GM19452 (cell line): ENCODE measurements around the gene EIF6.

Experiments used
- ATAC-seq: cut with Tn5 transposase; IDR thresholded peaks from one replicate; pipeline ENCODE4 v1.9.1; 2021; ENCODE audit not compliant: unreplicated experiment

The EIF6 gene

DNA sequence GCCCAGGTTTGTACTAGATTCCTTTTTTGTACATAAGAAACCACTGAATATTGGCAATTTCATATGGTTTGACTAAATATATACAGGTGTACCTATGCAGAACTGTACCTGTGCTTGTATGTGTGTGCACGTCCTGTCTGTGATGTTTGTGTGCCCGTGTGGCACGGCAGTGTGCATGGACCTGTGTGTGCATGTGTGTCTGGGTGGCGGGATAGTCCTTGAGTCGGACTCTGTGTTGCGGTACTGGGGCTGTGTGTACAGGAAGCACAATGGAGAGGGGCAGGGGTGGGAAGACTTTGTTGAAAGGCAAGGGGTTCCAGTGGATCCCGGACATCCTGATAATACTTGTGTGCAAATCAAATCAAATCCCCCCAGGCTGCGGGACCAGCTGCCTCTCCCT, 11.1 kb upstream of the EIF6 start:
- ATAC-seq, result no peak

DNA sequence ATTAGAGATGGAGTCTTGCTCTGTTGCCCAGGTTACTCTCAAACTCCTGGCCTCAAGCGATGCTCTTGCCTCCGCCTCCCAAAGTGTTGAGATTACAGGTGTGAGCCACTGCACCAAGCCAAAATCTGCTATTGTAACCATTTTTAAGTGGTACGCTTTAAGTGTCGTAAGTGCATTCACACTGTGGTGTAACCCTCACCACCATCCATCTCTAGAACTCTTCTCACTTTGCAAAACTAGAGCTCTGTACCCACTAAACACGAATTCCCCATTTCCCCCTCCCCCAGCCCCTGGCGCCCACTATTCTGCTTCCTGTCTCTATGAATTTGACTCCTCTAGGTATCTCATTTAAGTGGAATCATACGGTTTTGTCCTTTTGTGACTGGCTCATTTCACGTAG, 10.5 kb upstream of the EIF6 start:
- ATAC-seq, result no peak

DNA sequence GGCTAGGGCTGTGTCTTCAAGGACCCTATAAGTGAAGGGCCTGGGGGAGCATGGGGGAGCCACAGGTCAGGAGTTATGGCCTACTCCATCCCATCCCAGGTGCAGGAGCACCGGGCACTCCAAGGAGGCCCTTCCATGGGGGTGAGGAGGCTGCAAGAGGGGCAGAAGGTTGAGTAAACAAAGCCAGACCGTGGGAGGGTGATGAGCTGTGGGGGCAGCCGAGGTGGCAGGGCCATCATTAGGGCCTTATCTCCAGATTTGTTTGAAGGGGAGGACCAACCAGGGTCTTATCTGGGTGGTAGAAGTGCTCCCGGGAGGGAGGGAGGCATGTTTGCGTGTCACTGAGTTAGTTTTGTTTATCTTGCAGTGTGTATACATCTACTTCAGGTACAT, 9.7 kb upstream of the EIF6 start:
- ATAC-seq, result no peak

DNA sequence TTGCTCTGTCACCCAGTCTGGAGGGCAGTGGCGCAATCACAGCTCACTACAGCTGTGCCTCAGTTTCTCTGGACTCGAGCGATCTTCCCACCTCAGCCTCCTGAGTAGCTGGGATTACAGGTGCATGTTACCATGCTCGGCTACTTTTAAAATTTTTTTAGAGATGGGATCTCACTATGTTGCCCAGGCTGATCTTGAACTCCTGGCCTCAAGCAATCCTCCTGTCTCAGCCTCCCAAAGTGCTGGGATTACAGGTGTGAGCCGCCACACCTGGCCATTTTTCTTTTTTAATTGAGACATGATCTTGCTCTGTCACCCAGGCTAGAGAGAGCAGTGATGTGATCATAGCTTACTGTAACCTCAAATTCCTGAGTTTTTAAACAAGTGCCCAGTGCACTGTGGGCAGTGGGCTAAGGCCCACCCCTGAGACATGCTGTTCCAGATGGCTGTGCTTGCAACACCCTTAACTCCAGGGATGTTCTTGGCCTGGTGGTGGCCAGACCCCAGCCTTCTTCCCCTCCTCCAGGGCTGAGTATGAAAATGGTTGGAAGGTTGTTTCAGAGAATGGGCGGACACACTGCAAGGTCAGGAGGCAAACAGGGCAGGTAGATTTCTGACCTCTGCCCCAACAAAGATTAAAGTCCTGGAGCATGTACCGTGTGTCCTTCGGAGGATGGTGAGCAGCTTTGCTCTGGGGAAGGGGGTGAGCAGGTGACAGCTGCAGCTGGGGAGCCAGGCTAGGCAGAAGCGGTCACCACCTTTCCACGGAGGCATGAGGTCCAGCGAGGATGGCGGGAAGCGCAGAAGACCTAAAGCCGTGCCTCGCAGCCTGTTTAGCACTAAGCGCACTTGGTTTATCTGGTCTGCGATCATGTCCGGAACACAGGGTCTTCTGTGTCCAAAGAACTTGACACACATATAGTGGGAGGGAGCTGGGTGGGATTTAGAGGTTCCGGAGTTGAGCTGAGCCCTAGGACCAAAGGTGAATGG, 9.0 kb upstream of the EIF6 start:
- no peak for ATAC-seq

DNA sequence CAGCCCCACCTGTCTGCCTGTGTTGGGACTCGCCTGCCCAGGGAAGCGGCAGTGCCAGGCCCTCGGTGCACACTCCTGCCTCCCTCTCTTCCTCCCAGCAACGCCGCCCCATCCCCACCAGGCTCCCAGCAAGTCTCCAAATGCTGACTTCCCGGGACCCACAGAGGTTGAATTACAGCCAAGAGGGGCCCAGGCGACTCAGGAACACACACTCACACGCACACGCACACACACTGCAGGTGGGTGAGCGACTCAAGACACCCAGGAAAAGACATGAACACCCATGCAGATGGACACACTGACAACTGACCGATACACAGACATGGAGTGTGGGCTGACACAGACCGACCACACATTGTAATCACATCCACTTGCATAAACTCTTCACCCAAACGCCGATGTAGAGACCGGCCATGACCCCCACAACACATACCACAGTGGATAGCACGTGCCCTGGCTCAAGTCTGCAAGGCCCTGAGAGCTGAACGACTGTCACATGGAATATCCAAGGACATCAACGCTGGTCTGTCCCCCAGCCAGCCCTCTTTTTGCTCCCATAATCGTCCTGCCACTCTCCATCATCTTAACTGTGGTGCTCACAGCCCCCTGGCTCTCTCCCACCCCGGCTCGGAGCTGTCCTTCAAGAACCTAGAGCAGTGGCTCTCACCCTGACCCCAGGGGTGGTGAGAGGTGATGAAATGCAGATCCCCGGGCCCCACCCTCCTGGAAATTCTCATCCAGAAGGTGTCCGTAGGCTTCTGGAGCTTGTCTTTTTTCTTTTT, 8.1 kb upstream of the EIF6 start:
- no peak for ATAC-seq

DNA sequence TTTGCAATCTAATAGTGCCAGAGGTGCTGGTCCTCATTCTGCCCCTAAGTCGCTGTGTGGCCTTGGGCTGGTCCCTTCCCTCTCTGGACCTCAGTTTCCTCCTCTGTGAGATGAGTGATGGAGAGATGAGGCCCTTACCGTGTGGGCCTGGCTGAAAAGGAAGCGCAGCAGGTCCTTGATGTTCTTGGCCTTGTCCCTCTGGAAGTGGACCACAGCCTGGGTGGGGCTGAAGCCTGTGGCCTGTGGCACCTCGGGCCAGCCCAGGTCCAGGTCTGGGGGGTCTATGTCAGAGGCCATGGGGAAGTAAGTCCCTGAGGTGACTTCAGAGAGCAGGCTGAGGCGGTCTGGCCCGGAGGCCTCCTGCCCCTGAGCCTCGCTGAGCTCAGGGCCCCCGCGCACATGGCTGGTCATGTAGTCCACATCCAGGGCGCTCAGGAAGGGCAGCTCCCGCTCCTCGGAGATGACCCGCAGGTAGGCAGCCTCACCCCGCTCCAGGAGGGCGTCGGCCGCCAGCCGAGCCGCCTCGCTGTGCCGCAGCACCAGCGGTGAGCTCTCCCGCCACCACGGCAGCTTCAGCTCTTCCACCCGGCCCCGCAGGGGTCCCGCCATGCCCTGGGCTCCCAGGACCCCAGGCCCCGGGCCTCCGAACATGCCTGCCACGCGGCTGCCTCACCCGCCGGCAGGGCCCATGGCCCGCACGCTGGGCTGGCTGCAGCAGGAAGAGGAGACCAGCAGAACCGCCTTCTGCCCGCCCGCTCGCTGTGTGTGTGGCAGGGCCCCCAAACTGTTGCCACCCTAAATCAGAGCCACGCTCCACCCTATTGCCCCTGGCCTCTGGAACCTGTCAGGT, 7.3 kb upstream of the EIF6 start, which contains the start of gene FAM83C:
Gene FAM83C (minus strand): TSS at position 772 of the 850 bp plus-strand sequence. CDS start 121 bp downstream, at position 651.
- no peak for ATAC-seq

DNA sequence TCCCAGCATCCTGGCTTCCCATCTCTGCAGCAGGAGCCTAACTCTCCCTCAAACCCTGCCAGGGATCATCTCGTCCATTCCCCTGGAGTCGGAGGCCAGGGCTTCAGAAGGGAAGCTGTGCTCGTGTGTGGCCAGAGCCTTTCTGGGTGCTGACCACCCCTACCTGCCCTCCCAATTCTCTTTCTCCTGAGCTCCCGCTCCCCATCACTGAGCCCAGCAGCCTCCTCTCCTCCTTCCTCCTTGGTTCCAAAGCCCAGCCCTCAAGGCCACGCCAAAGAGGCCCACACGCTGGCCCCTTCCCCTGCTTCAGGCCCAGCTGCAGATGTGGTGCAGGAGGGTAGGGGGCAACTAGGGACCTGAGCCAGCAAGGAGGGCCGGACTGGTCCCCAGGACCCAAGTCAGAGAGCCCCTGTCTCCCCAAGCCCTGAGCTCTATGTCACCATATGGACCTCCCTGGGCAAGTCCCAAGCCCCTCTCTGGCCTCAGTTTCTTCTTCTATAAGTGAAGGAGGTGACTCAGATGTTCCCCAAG, 6.4 kb upstream of the EIF6 start:
- ATAC-seq, result no peak

DNA sequence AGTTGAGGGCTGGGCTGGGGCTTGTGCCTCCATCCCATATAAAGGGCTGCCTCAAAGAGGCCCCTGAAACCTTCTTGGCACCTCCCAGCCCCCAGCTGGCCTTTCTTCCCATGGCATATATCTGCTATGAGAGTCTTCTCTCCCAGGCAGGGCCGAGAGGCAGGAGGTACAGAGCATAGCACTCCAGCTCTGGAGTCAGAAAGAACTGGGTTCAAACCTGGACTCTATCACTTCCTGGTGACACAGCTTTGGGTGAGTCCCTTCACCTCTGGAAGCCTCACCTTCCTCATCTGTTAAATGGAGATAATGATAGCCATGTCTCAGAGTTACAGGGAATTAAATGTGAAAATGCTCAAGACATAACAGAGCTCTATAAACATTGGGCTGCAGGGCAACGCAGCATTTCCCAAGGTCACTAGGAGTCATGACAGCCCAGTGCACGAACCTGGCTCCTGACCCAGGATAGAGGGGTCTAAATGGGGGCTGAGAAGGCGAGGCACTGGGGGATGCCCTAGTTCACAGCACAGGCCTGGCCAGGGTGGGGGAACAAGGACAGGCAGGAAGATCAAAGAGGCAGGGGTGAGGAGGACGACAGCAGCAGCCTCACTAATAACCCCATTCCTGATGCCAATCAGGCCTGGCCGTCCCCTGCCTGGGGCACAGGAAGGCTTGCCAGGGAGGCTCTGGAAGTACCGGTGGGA, 5.8 kb upstream of the EIF6 start:
- no peak for ATAC-seq

DNA sequence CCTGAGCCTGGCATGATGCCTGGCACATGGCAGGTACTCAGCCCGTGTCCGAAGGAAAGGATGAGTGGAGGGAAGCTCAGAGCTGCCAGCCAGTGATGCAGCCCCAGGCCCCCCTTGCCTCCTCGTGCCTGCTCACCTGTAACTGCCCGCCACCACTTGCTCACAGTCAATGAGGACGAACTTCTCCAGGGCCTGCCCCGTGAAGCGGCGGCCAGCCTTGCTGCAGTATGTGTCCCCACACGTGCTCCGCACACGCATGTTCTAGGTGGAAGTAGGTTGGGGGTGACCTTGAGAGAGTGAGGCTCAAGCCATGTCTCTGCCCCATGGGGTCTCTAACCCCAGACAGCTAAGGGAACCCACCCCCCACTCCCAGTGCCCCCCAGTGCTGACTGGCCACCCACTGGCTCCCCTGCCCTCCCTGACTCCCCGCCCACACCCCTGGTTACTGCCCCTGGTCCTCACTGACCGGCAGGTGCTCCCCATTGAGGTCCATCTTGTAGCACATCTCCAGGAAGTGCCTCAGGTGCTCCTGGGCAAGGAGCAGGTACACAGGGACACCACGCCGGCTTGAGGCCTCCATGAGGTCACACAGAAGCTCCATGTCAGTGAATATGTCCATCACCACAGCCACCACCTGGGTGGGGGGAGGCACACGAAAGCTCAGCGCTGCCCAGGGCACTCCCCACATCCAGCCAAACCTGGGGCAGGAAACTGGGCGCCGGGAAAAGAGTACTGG, 3.9 kb upstream of the EIF6 start:
- ATAC-seq, result no peak

DNA sequence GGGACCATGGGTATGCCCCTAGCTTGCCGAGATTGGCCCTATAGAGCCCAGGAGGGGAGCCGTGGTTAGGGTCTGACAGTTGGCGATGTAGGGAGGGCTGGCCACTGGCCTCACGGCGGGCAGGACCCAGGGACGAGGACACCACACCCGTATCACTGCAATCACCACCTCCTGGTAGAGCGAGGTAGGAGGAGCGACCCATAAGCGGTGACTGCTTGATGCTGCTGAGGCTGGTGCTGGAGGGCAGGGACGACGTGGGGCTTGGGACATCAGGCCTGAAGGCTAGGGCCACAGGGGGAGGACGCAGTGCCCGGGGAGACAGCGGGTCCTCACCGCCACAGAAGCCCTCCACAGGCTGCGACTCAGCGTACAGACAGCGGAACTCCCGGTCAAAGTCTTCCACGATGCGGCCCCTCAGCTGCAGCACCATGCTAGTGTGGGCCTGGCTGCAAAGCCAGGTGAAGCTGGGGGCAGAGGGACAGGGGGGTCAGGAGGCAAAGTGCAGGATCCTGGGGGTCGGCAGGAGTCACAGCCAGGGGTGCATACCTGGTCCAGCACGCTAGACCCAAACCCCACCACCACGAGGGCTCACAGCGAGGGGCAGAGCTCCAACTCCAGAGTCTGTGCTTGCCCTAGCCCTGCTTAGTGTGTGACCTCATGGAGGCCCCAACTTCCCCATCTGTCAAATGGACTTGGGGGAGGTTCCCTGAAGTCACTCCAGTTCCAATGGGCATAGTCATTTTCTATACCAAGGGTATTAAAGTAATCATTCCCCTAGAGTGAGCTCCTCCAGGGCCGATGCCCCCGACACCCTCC, 3.1 kb upstream of the EIF6 start:
- ATAC-seq, result no peak

DNA sequence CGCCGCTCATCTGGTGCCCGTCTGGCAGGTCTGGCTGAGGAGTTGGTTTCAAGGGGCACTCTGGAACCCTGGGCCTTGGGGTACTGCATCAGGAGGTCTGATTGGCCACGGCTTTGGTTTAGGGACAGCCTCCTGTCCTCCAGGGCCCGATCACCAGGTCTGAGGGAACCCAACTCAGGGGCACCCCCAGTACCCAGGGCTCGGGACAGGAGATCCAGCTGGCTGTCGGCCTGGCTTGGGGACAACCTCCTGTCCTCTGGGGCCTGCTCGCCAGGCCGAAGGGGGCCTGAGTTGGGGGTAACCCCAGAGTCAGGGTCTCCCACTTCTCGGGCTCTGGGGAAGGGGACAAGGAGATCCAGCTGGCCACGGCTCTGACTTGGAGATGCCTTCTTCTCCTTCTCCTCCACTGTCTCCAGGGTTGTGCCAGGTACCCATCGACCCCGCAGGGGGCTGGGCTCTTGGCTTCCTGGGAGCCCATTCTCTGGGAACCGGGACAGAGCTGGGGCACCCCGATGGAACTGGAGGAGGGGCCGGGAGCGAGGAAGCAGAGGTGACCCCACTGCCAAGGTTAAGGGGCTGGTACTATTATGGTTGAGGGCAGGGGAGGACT, 2.4 kb upstream of the EIF6 start:
- no peak for ATAC-seq

DNA sequence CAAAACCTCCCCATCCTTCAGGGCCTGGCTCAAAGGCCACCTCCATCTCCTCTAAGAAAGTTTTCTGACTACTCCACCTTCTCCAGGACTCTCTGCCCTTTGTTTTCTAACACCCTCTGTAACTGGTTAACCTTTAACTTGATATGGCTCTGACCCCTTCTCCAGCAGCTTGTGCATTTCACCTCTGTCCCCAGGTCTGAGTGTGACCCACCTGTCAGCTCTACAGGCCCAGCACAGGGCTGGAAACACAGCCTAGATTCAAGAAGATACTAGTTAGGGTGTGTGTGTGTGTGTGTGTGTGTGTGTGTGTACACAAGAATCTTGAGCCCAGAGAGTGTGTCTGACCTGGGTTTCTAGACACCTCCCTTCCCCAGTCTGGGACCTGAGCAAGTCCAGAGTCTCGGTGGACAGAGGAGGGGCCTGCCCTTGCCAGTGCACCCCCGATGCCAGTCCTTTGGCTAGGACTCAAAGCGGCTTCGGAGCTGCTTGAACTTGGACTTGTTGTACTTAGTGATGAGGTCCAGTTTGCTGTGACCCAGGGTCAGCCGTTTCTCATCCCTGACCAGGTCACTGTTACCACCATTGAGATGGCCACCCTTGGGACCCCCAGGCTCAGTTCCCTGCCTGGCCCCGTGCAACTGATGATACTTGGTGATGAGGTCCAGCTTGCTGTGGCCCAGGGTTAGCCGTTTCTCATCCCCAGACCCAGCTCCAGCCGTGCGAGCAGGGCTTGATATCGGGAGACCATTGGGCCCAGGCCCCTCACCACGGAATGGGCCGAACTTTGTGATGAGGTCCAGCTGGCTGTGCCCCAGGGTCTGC, 1.7 kb upstream of the EIF6 start:
- ATAC-seq, result no peak

DNA sequence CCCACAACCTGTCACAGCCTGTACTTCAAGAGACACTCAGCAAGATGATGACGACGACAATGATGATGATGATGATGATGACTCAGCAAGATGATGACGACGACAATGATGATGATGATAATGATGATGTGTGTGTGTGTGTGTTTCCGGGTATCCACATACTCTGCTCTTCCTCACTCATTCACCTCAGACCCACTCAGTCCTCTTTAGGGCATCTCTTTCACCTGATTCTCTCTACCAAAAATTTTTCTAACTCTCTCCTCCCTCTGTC, 1.2 kb upstream of the EIF6 start:
- ATAC-seq, result no peak

DNA sequence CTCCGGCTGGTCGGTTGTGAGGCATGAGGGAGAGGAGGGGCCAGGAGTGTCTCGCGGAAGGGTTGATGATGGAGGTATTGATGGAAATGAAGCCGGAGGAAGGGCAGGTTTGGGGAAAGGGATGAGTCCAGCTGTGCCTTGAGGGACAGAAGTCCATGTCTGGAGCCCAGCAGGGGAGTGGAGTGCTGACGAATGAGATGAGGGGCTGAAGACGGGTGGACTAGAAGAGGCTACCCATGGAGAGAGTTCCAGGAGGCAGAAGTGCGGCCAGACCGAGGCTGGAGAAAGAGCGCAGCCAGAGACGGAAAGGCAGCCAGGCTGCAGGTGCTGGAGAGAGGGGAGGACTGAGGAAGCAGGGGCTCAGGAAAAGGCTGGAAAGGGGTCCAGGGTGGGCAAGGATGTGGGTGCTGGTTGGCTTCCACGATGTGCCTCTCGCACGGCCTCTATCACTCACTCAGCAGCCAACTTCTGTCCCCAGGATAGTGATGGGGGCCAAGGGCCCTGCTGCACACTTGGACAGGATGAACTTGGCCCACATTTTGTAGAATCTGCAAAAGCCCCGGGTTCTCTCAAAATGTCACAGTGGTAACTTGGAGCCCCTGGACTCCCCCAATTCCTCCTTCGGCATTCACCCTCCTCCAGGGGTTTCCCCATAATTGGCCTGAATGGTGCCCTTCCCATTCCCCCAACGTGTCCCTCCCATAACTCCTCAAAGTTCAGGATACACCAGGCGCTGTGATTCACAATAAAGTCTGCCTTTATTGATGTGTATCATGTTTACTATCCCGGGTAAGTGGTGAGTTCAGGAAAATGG, 627 bp upstream of the EIF6 start:
- ATAC-seq, result no peak

DNA sequence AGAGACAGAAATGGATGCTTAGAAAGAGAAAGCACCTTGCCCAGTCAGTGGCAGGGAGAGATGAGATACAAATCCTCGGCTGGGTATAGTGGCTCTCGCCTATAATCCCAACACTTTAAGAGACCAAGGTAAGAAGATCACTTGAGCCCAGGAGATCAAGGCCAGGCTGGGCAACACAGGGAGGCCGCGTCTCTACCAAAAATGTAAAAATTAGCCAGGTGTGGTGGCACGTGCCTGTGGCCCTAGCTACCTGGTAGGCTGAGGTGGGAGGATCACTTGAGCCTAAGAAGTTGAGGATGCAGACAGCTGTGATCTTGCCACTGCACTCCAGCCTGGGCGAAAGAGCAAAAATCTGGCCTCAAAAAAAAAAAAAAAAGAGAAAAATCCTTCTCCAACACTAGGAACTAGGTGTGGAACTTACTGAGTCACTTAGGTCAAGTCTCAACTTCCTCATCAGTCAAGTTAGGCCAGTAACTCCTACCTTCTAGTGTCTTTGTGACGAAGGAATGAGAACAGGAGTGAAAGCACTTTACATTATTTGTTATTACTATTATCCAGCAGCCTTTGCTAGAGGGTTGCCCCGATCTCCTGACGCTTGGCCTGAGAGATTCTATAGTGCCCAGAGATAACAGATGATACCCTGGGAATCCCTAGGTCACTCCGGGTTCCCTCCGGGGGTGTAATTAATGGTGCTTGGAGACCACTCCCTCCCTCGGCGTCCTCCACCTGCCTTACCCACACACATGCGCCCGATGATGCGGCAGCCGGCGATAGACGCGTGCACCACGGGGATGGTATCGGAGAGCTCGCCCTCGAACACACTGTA, 918 bp downstream of the EIF6 start:
- no peak for ATAC-seq

DNA sequence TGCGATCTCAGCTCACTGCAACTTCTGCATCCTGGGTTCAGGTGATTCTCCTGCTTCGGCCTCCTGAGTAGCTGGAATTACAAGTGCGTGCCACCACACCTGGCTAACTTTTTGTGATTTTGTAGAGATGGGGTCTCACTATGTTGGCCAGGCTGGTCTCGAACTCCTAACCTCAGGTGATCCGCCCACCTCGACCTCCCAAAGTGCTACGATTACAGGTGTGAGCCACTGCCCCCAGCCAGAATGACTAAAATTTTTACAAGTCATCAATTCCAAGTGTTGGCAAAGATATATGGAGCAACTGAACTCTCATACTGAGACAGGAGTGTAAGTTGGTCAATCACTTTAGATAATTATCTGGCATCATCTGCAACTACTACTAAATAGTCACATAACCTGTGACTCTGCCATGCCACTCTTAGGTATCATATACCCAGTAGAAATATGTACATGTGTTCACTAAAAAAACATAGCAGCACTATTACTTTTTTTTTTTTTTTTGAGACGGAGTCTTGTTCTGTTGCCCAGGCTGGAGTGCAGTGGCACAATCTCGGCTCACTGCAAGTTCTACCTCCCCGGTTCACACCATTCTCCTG, 3.0 kb downstream of the EIF6 start:
- ATAC-seq, result no peak
